WTC11 (cell line): Measurements from ENCODE around the gene RAD21L1. TPM values are rescaled to one million over a fixed set of nuclear protein-coding genes. Genes with fewer than 3 reads are reported as not detected.

Experiments
- ATAC-seq: fragments of 200-7000 bp; cut with Tn5 transposase; 2 replicates; pipeline ENCODE4 v1.10.0; 2021; ENCODE audit warnings: mild to moderate bottlenecking, moderate library complexity
- CTCF ChIA-PET: fragments of 300-600 bp; sonication (Branson Sonifier 250); formaldehyde crosslinking; loops from one replicate; lab custom pipeline; 2021; ENCODE audit warnings: antibody characterized with exemption; lab: Charles Lee
- POLR2A ChIA-PET: fragments of 350-600 bp; sonication (Branson Sonifier 250); formaldehyde crosslinking; loops from one replicate; lab custom pipeline; 2021; ENCODE audit warnings: antibody characterized with exemption; lab: Charles Lee
- DNase-seq: peaks from one replicate; pipeline ENCODE4 v3.0.0; 2021; ENCODE audit warnings: low spot score
- H3K27ac Mint-ChIP-seq: 2 replicates; pipeline ENCODE4 v1.8.0; 2021; ENCODE audit warnings: mixed read lengths
- H3K27me3 Mint-ChIP-seq: 2 replicates; pipeline ENCODE4 v1.8.0; 2021; ENCODE audit warnings: low read depth, mild to moderate bottlenecking, moderate library complexity, mixed read lengths
- H3K36me3 Mint-ChIP-seq: 2 replicates; pipeline ENCODE4 v1.8.0; 2021; ENCODE audit warnings: mixed read lengths
- H3K4me1 Mint-ChIP-seq: 2 replicates; pipeline ENCODE4 v1.8.0; 2022; ENCODE audit warnings: mixed read lengths
- H3K4me3 Mint-ChIP-seq: 2 replicates; pipeline ENCODE4 v1.8.0; 2021; ENCODE audit warnings: mild to moderate bottlenecking, moderate library complexity, mixed read lengths
- H3K9me3 Mint-ChIP-seq: 2 replicates; pipeline ENCODE4 v1.8.0; 2021; ENCODE audit warnings: mixed read lengths
- ATF1 ChIP-seq: sonication (generic); formaldehyde crosslinking; IDR thresholded peaks from 2 replicates; pipeline ENCODE4 v1.8.1; 2023; ENCODE audit warnings: mild to moderate bottlenecking, moderate library complexity, missing genetic modification reagents
- CREM ChIP-seq: sonication (generic); formaldehyde crosslinking; IDR thresholded peaks from 2 replicates; pipeline ENCODE4 v1.8.1; 2022; ENCODE audit warnings: mild to moderate bottlenecking, missing genetic modification reagents, moderate library complexity
- ELF4 ChIP-seq: sonication (generic); formaldehyde crosslinking; IDR thresholded peaks from 2 replicates; pipeline ENCODE4 v1.8.1; 2022; ENCODE audit warnings: low read depth, mild to moderate bottlenecking, moderate library complexity, missing genetic modification reagents
- FOXP1 ChIP-seq: sonication (generic); formaldehyde crosslinking; IDR thresholded peaks from 2 replicates; pipeline ENCODE4 v1.8.0; 2022; ENCODE audit warnings: missing genetic modification reagents, mild to moderate bottlenecking, moderate library complexity, borderline replicate concordance
- JAZF1 ChIP-seq: fragments of 250-450 bp; sonication (Bioruptor Pico); IDR thresholded peaks from 2 replicates; pipeline ENCODE4 v1.9.0; 2021; ENCODE audit warnings: moderate library complexity, mild to moderate bottlenecking, inconsistent platforms
- JUN ChIP-seq: sonication (generic); formaldehyde crosslinking; IDR thresholded peaks from 2 replicates; pipeline ENCODE4 v1.8.0; 2023; ENCODE audit warnings: mild to moderate bottlenecking, missing genetic modification reagents
- MYBL2 ChIP-seq: sonication (generic); formaldehyde crosslinking; IDR thresholded peaks from 2 replicates; pipeline ENCODE4 v1.8.1; 2023; ENCODE audit warnings: mild to moderate bottlenecking, moderate library complexity, missing genetic modification reagents
- NFE2L1 ChIP-seq: sonication (generic); formaldehyde crosslinking; IDR thresholded peaks from 2 replicates; pipeline ENCODE4 v1.8.1; 2023; ENCODE audit warnings: missing genetic modification reagents
- TEAD1 ChIP-seq: sonication (generic); formaldehyde crosslinking; IDR thresholded peaks from 2 replicates; pipeline ENCODE4 v1.8.0; 2022; ENCODE audit warnings: mild to moderate bottlenecking, missing genetic modification reagents
- TEAD4 ChIP-seq: sonication (generic); formaldehyde crosslinking; IDR thresholded peaks from 2 replicates; pipeline ENCODE4 v1.8.0; 2022; ENCODE audit warnings: mild to moderate bottlenecking, missing genetic modification reagents
- ZNF121 ChIP-seq: sonication (generic); formaldehyde crosslinking; IDR thresholded peaks from 2 replicates; pipeline ENCODE4 v1.8.0; 2023; ENCODE audit warnings: missing genetic modification reagents
- ZNF263 ChIP-seq: sonication (generic); formaldehyde crosslinking; IDR thresholded peaks from 2 replicates; pipeline ENCODE4 v1.8.1; 2022; ENCODE audit warnings: low read depth, mild to moderate bottlenecking, moderate library complexity, missing genetic modification reagents
- total RNA-seq: library from RNA; stranded (reverse); gene quantifications from 3 replicates; pipeline ENCODE4 v1.2.3, GENCODE V29; 2021
- TF ChIP-seq, protein P1 (sequence below): sonication (generic); formaldehyde crosslinking; IDR thresholded peaks from 2 replicates; pipeline ENCODE4 v1.8.0; 2022; ENCODE audit warnings: mild to moderate bottlenecking, missing genetic modification reagents
- TF ChIP-seq, protein P2 (sequence below): sonication (generic); formaldehyde crosslinking; IDR thresholded peaks from 2 replicates; pipeline ENCODE4 v1.8.0; 2022; ENCODE audit warnings: mild to moderate bottlenecking, missing genetic modification reagents
- TF ChIP-seq, protein P3 (sequence below): sonication (generic); formaldehyde crosslinking; IDR thresholded peaks from 2 replicates; pipeline ENCODE4 v1.8.1; 2023; ENCODE audit warnings: mild to moderate bottlenecking, missing genetic modification reagents, moderate library complexity
- TF ChIP-seq, protein P4 (sequence below): sonication (generic); formaldehyde crosslinking; IDR thresholded peaks from 2 replicates; pipeline ENCODE4 v1.8.1; 2023; ENCODE audit warnings: mild to moderate bottlenecking, missing genetic modification reagents
- TF ChIP-seq, protein P5 (sequence below): sonication (generic); formaldehyde crosslinking; IDR thresholded peaks from 2 replicates; pipeline ENCODE4 v1.8.1; 2022; ENCODE audit warnings: mild to moderate bottlenecking, missing genetic modification reagents, moderate library complexity, borderline replicate concordance
- TF ChIP-seq, protein P6 (sequence below): fragments of 250-450 bp; sonication (Bioruptor Pico); IDR thresholded peaks from 2 replicates; pipeline ENCODE4 v1.9.0; 2021; ENCODE audit warnings: mild to moderate bottlenecking
- TF ChIP-seq, protein P7 (sequence below): sonication (generic); formaldehyde crosslinking; IDR thresholded peaks from 2 replicates; pipeline ENCODE4 v1.8.1; 2023; ENCODE audit warnings: mild to moderate bottlenecking, moderate library complexity, missing genetic modification reagents

RAD21L1 gene
- total RNA-seq, 1 experiment from 2014 or later: 0.77 TPM

DNA sequence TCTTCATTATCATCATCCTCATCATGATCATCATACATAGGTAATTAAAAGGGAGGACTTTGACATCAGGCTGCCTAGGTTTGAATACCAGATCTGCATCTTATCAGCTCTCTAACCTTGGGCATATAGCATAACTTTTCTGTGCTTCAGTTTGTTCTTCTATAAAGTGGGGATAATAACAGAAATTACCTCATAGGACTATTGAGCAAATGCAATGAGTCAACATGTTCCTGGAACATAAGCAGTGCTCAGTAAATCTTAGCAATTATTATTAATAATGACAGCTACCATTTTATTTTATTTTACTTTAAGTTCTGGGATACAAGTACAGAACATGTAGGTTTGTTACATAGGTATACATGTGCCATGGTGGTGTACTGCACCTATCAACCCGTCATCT is 15.3 kb upstream of the RAD21L1 start:
- ATAC-seq (no peak), DNase-seq (no peak)
- no peak overlapping the region for H3K27ac Mint-ChIP-seq
- POLR2A ChIA-PET: no interaction called here
- CTCF ChIA-PET: interaction anchor here (0.8 to 1.2 kb wide), 3 partner anchors 12 to 96 kb away, joined by 3 read pairs; no protein-coding TSS in a partner anchor
- peaks cover 13% of the 10 kb centered on the region for H3K4me1 Mint-ChIP-seq
- H3K36me3 Mint-ChIP-seq: no peaks in the 10 kb centered on the region
- no peaks in the 10 kb centered on the region for H3K9me3 Mint-ChIP-seq
- no peak overlapping the region for H3K4me3 Mint-ChIP-seq
- H3K27me3 Mint-ChIP-seq: peaks cover 25% of the 10 kb centered on the region
- TF ChIP-seq NFE2L1 (CRISPR knock-in tag) (no peak), ATF1 (CRISPR knock-in tag) (no peak), CREM (CRISPR knock-in tag) (no peak), JAZF1 (CRISPR knock-in tag) (no peak), JUN (CRISPR knock-in tag) (no peak), MYBL2 (CRISPR knock-in tag) (no peak), TEAD4 (CRISPR knock-in tag) (no peak), TEAD1 (CRISPR knock-in tag) (no peak), FOXP1 (CRISPR knock-in tag) (no peak)
- TF ChIP-seq, protein P1, sequence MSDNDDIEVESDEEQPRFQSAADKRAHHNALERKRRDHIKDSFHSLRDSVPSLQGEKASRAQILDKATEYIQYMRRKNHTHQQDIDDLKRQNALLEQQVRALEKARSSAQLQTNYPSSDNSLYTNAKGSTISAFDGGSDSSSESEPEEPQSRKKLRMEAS: no peak
- TF ChIP-seq, protein P2, sequence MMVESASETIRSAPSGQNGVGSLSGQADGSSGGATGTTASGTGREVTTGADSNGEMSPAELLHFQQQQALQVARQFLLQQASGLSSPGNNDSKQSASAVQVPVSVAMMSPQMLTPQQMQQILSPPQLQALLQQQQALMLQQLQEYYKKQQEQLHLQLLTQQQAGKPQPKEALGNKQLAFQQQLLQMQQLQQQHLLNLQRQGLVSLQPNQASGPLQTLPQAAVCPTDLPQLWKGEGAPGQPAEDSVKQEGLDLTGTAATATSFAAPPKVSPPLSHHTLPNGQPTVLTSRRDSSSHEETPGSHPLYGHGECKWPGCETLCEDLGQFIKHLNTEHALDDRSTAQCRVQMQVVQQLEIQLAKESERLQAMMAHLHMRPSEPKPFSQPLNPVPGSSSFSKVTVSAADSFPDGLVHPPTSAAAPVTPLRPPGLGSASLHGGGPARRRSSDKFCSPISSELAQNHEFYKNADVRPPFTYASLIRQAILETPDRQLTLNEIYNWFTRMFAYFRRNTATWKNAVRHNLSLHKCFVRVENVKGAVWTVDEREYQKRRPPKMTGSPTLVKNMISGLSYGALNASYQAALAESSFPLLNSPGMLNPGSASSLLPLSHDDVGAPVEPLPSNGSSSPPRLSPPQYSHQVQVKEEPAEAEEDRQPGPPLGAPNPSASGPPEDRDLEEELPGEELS: no peak
- TF ChIP-seq, protein P3, sequence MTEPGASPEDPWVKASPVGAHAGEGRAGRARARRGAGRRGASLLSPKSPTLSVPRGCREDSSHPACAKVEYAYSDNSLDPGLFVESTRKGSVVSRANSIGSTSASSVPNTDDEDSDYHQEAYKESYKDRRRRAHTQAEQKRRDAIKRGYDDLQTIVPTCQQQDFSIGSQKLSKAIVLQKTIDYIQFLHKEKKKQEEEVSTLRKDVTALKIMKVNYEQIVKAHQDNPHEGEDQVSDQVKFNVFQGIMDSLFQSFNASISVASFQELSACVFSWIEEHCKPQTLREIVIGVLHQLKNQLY (CRISPR knock-in tag): no peak
- TF ChIP-seq, protein P4, sequence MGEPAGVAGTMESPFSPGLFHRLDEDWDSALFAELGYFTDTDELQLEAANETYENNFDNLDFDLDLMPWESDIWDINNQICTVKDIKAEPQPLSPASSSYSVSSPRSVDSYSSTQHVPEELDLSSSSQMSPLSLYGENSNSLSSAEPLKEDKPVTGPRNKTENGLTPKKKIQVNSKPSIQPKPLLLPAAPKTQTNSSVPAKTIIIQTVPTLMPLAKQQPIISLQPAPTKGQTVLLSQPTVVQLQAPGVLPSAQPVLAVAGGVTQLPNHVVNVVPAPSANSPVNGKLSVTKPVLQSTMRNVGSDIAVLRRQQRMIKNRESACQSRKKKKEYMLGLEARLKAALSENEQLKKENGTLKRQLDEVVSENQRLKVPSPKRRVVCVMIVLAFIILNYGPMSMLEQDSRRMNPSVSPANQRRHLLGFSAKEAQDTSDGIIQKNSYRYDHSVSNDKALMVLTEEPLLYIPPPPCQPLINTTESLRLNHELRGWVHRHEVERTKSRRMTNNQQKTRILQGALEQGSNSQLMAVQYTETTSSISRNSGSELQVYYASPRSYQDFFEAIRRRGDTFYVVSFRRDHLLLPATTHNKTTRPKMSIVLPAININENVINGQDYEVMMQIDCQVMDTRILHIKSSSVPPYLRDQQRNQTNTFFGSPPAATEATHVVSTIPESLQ: no peak
- TF ChIP-seq, protein P5, sequence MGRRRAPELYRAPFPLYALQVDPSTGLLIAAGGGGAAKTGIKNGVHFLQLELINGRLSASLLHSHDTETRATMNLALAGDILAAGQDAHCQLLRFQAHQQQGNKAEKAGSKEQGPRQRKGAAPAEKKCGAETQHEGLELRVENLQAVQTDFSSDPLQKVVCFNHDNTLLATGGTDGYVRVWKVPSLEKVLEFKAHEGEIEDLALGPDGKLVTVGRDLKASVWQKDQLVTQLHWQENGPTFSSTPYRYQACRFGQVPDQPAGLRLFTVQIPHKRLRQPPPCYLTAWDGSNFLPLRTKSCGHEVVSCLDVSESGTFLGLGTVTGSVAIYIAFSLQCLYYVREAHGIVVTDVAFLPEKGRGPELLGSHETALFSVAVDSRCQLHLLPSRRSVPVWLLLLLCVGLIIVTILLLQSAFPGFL (CRISPR knock-in tag): no peak

DNA sequence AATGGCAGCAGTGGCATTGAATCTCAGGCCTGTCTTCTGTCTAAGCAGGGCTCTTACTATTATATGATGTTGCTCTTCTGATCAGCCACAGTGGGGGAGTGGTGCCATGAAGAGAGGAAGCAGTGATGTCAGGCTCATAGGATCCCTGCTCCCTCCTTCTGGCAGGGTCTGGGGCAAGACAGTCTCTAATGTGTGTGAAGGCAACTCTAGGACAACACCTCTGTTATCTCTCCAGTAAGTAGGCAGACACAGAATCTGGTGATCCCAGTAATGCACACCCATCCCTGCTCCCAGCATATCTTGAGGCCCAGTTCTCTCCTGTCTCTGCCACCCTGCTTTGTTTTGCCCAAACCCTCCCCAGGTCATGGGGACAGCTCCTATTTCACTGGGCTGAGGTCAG is 13.8 kb upstream of the RAD21L1 start:
- Mint-ChIP-seq H3K27me3 (peaks cover 25% of the 10 kb centered on the region), H3K4me1 (peaks cover 25% of the 10 kb centered on the region), H3K36me3 (peaks cover 4% of the 10 kb centered on the region; the same call in 1 of the 2 replicates), H3K4me3 (no peak overlapping the region), H3K27ac (no peak overlapping the region), H3K9me3 (peaks cover 4% of the 10 kb centered on the region; the same call in 1 of the 2 replicates)
- no peak for DNase-seq
- POLR2A ChIA-PET: no interaction called here
- CTCF ChIA-PET: interaction anchor here (0.6 to 3.1 kb wide), 12 partner anchors 13 to 327 kb away, joined by 3 to 11 read pairs (median 4); no protein-coding TSS in a partner anchor
- ATAC-seq: no peak
- TF ChIP-seq, protein P6, sequence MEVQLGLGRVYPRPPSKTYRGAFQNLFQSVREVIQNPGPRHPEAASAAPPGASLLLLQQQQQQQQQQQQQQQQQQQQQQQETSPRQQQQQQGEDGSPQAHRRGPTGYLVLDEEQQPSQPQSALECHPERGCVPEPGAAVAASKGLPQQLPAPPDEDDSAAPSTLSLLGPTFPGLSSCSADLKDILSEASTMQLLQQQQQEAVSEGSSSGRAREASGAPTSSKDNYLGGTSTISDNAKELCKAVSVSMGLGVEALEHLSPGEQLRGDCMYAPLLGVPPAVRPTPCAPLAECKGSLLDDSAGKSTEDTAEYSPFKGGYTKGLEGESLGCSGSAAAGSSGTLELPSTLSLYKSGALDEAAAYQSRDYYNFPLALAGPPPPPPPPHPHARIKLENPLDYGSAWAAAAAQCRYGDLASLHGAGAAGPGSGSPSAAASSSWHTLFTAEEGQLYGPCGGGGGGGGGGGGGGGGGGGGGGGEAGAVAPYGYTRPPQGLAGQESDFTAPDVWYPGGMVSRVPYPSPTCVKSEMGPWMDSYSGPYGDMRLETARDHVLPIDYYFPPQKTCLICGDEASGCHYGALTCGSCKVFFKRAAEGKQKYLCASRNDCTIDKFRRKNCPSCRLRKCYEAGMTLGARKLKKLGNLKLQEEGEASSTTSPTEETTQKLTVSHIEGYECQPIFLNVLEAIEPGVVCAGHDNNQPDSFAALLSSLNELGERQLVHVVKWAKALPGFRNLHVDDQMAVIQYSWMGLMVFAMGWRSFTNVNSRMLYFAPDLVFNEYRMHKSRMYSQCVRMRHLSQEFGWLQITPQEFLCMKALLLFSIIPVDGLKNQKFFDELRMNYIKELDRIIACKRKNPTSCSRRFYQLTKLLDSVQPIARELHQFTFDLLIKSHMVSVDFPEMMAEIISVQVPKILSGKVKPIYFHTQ (CRISPR knock-in tag): no peak
- TF ChIP-seq, protein P7, sequence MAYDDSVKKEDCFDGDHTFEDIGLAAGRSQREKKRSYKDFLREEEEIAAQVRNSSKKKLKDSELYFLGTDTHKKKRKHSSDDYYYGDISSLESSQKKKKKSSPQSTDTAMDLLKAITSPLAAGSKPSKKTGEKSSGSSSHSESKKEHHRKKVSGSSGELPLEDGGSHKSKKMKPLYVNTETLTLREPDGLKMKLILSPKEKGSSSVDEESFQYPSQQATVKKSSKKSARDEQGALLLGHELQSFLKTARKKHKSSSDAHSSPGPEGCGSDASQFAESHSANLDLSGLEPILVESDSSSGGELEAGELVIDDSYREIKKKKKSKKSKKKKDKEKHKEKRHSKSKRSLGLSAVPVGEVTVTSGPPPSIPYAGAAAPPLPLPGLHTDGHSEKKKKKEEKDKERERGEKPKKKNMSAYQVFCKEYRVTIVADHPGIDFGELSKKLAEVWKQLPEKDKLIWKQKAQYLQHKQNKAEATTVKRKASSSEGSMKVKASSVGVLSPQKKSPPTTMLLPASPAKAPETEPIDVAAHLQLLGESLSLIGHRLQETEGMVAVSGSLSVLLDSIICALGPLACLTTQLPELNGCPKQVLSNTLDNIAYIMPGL (CRISPR knock-in tag): no peak
- TF ChIP-seq ZNF263 (CRISPR knock-in tag) (no peak), MYBL2 (CRISPR knock-in tag) (no peak), ELF4 (CRISPR knock-in tag) (no peak), ZNF121 (CRISPR knock-in tag) (no peak)
- TF ChIP-seq, protein P2: no peak
- TF ChIP-seq, protein P5 (CRISPR knock-in tag): no peak
